ENCODE data around the gene SIX3. TPM values are rescaled to one million over a fixed set of nuclear protein-coding genes. Genes with fewer than 3 reads are reported as not detected.

Gene SIX3
- total and polyA plus RNA-seq, 7 donors: not detected

DNA sequence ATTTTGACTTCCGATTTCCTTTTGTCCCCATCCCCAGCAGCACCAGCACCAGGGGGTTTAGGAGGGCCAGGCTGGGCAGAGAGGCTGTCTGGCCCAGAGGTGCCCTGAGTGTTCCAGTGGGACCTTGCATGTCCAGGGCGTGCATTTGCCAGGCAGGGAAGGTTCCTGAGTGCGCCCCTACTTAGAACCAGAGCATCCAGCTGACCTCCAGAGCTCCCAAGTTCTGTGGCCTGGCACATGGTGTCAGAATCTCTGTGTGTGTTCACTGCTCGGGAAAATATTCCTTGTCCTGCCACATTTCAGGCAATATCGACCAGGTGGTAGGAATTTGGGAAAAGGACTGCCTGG lies 5.5 kb downstream of the SIX3 start:
- DNase-seq: no peak
- TF ChIP-seq, protein P1, sequence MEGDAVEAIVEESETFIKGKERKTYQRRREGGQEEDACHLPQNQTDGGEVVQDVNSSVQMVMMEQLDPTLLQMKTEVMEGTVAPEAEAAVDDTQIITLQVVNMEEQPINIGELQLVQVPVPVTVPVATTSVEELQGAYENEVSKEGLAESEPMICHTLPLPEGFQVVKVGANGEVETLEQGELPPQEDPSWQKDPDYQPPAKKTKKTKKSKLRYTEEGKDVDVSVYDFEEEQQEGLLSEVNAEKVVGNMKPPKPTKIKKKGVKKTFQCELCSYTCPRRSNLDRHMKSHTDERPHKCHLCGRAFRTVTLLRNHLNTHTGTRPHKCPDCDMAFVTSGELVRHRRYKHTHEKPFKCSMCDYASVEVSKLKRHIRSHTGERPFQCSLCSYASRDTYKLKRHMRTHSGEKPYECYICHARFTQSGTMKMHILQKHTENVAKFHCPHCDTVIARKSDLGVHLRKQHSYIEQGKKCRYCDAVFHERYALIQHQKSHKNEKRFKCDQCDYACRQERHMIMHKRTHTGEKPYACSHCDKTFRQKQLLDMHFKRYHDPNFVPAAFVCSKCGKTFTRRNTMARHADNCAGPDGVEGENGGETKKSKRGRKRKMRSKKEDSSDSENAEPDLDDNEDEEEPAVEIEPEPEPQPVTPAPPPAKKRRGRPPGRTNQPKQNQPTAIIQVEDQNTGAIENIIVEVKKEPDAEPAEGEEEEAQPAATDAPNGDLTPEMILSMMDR (IDR thresholded peaks at IDR 0.05): no peak
- TF ChIP-seq POLR2A (IDR thresholded peaks at IDR 0.05) (no peak), EP300 (IDR thresholded peaks at IDR 0.05) (no peak), POLR2AphosphoS5 (IDR thresholded peaks at IDR 0.05) (no peak)
- H3K4me1 ChIP-seq: peaks cover 0 to 40% (median 30%) of the 10 kb centered on the region in 4 donors
- intact Hi-C loops (cut with DNase I): no loop called here
- H3K9me3 ChIP-seq: no peaks in the 10 kb centered on the region
- H3K27ac ChIP-seq: no peak overlapping the region
- H3K27me3 ChIP-seq: peaks cover 30 to 95% (median 86%) of the 10 kb centered on the region in 3 donors
- 78 to 89% methylated on average over 5 of the region's 5 CpGs for WGBS, 2 donors
- no peak overlapping the region for H3K4me3 ChIP-seq
- H3K36me3 ChIP-seq: no peaks in the 10 kb centered on the region

DNA sequence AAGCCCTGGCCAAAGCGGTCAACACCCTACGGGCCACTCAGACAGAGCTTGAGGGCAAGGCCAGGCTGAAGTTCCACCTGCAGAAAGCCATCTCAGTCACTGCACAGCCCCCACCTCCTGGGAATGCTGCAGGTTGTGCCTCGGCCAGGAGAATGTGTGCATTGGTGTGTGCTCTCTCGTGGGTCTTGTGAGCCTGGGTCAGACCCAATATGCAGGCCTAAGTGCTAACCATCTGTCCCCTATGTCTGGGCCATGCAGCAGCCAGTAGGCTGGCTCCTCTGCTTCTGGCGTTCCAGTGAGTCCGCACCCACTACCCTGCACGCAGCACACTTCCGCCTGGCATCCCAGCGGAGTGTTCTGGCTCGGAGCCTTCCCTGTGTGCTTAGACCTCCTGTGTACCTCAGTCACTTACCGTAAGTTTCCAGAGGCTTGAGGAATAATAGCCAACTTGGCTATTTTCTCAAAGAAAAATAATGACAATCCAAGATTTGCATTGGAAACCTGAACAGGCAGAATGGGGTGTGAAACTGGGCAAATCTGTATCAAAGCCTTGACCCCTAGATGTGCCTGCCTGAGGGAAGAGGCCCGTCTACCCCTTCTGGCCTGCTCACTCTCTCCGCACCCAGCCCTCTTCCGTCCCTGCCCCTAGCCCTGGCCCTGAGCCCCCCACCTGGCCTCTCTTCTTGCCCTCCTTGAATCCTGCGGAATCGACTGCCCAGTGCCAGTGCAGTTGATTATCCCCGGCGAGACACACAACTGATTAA lies 7.2 kb downstream of the SIX3 start:
- Histone ChIP-seq H3K27ac (no peak overlapping the region), H3K4me1 (peaks cover 0 to 43% (median 31%) of the 10 kb centered on the region in 4 donors), H3K27me3 (peaks cover 32 to 95% (median 87%) of the 10 kb centered on the region in 3 donors), H3K4me3 (no peak overlapping the region), H3K36me3 (no peaks in the 10 kb centered on the region), H3K9me3 (no peaks in the 10 kb centered on the region)
- no peak for DNase-seq
- intact Hi-C loops (cut with DNase I): no loop called here
- 71 to 73% methylated on average over 18 of the region's 18 CpGs for WGBS, 2 donors
- TF ChIP-seq POLR2AphosphoS5 (IDR thresholded peaks at IDR 0.05) (no peak), EP300 (IDR thresholded peaks at IDR 0.05) (no peak), POLR2A (IDR thresholded peaks at IDR 0.05) (no peak)
- TF ChIP-seq, protein P1 (IDR thresholded peaks at IDR 0.05): no peak

- Histone ChIP-seq H3K36me3 (no peaks in the 10 kb centered on the region), H3K27me3 (peaks cover 28 to 95% (median 87%) of the 10 kb centered on the region in 3 donors), H3K4me1 (peaks cover 0 to 39% (median 27%) of the 10 kb centered on the region in 4 donors), H3K9me3 (no peaks in the 10 kb centered on the region), H3K27ac (no peak overlapping the region), H3K4me3 (no peak overlapping the region)
- TF ChIP-seq POLR2AphosphoS5 (IDR thresholded peaks at IDR 0.05): no peak
- no peak for TF ChIP-seq EP300 (IDR thresholded peaks at IDR 0.05)
- TF ChIP-seq, protein P1 (IDR thresholded peaks at IDR 0.05): no peak
- TF ChIP-seq POLR2A (IDR thresholded peaks at IDR 0.05): no peak
- no peak for DNase-seq
- intact Hi-C loops (cut with DNase I): loop anchor here (10.0 kb wide), 1 partner anchor 705 kb away; no protein-coding TSS in a partner anchor
- WGBS, 2 donors: 8 to 9% methylated on average over 54 of the region's 54 CpGs
Observed at GRCh38 chr2:44949329-44950151, 8.0 kb downstream of the SIX3 start.

DNA sequence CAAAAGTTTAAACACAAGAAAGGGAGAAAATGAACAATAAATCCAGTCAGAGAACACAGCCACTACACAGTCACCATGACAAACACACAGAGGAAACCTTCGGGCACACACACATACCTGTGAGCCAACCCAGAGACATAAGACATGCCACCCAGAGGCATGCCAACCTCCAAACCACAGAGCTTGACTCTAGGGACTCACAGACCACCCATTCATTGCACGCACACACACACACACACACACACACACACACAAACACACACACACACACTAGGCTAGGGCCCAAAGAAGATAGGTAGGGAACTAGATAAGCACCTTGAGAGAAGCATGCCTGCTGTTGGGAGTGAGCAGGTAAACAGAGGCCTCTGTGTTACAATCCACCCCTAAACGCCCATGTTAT lies 9.1 kb downstream of the SIX3 start:
- no peaks in the 10 kb centered on the region for H3K36me3 ChIP-seq
- TF ChIP-seq EP300 (IDR thresholded peaks at IDR 0.05) (no peak), POLR2A (IDR thresholded peaks at IDR 0.05) (no peak), POLR2AphosphoS5 (IDR thresholded peaks at IDR 0.05) (no peak)
- TF ChIP-seq, protein P1 (IDR thresholded peaks at IDR 0.05): no peak
- no peaks in the 10 kb centered on the region for H3K9me3 ChIP-seq
- no peak for DNase-seq
- peaks cover 0 to 42% (median 33%) of the 10 kb centered on the region in 4 donors for H3K4me1 ChIP-seq
- no peak overlapping the region for H3K27ac ChIP-seq
- WGBS, 2 donors: 41 to 80% methylated on average over 3 of the region's 3 CpGs
- peaks cover 32 to 95% (median 93%) of the 10 kb centered on the region in 3 donors for H3K27me3 ChIP-seq
- no peak overlapping the region for H3K4me3 ChIP-seq
- intact Hi-C loops (cut with DNase I): loop anchor here (10.0 kb wide), 1 partner anchor 706 kb away; no protein-coding TSS in a partner anchor
